Mononuclear cell (primary cell): ENCODE data around the gene SOCS3. TPM values are rescaled to one million over a fixed set of nuclear protein-coding genes. Genes with fewer than 3 reads are reported as not detected.
"Not testable (repeated sequence)": the region's sequence is repeated elsewhere in the genome, so short reads cannot be mapped to it uniquely, and the experiment has no call there.

Experiments
- H3K27me3 ChIP-seq: 2 replicates; pipeline ENCODE4 v1.6.0; 2011; ENCODE audit warnings: low read length, control low read depth; ENCODE audit not compliant: insufficient read depth
- H3K4me1 ChIP-seq: 2 replicates; pipeline ENCODE4 v1.5.1; 2011; ENCODE audit warnings: mild to moderate bottlenecking, low read length, control low read depth; ENCODE audit not compliant: insufficient read depth
- H3K4me3 ChIP-seq: 2 replicates; pipeline ENCODE4 v1.5.1; 2011; ENCODE audit warnings: mild to moderate bottlenecking, low read length, moderate library complexity
- H3K9me3 ChIP-seq: 2 replicates; pipeline ENCODE4 v1.5.1; 2011; ENCODE audit warnings: low read depth, mild to moderate bottlenecking, control low read depth, low read length
- total RNA-seq: library from RNA; depleted of rRNA; stranded (reverse); fragments of >200 nt; gene quantifications from one replicate; pipeline ENCODE4 v1.2.3, GENCODE V29; 2012

The SOCS3 gene
- total RNA-seq, 1 donor, result 503 TPM

DNA sequence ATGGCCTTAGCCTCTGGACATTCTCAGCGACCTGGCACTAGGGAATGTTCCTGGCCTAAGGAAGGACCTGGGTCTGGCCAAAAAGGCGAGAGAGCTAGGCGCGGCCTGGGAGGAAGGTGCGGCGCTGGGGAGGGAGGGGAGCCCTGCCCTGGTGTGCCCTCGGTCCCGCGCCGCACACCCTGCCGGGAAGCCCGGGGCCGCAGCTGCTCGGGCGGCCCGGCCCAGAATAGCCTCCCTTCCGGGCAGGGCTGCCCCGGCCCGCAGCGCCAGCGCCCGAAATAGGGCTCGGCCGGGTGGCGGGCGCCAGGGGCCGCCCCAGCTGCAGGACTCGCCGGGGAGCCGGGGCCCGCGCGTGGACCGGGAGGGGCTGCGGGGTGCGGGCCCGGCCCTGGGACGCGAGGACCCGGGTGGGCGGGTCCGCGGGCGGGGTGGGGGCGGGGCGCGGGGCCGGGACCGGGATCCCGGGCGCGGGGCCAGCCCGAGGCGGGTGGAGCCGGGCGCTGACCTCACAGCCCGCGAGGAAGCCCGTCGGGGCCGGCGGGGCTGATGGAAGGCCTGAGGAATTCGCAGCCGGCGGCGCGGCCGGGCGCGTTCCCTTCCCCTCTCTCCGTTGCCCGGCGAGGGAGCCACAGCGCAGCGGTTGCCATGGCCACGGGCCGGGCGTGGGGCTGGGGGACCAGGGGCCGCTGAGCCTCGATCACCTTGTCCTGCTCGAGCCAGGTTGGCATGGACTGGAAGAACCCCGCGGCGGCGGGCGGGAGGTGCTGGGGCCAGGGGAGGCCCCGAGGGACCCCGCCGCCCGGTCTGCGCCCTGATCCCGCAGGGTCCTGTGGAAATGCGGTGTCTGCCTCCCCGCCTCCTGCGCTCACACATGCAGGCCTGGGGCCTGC lies 18.1 kb downstream of the SOCS3 start:
- H3K4me3 ChIP-seq, result peak overlapping the region; percentile 19
- H3K27me3 ChIP-seq, result no peaks in the 10 kb centered on the region
- H3K4me1 ChIP-seq, result peaks cover 90% of the 10 kb centered on the region
- H3K9me3 ChIP-seq, result no peaks in the 10 kb centered on the region

DNA sequence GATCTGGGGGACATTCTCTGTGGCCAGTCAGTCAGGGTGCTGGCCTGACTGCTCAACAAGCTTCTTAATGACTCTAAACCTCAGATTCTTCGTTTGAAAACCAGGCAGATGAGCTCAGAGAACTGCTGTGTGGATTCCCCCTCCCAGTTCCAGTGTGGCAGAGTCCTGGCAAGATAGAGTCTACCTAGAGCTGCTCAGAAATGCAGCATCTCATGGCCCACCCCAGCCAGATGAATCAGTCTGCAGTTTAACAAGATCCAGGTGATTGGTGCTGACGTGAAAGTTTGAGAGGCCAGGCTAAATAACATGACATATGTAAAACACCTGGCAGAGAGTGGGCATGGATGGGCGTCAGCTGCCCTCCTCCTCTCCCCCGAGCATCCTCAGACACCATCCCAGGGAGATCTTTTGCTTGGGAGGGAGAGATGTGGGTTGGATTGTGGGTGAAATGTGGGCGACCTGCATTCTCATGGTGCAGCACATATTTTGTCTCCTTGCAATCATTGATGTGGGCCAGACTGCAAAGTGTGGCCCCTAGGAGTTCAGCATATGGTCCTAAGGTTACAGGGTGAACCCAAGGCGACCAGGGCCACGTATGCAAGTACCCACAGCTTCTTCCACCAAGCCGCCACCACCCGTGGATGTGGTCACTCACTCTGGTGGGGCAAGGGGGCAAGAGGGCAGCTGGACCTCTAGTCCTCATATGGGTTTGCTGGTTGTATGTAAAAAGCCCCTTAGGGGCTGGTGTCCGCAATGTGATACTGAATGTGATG lies 19.5 kb downstream of the SOCS3 start:
- Histone ChIP-seq H3K4me3 (no peak overlapping the region), H3K9me3 (no peaks in the 10 kb centered on the region), H3K4me1 (peaks cover 88% of the 10 kb centered on the region), H3K27me3 (no peaks in the 10 kb centered on the region)

DNA sequence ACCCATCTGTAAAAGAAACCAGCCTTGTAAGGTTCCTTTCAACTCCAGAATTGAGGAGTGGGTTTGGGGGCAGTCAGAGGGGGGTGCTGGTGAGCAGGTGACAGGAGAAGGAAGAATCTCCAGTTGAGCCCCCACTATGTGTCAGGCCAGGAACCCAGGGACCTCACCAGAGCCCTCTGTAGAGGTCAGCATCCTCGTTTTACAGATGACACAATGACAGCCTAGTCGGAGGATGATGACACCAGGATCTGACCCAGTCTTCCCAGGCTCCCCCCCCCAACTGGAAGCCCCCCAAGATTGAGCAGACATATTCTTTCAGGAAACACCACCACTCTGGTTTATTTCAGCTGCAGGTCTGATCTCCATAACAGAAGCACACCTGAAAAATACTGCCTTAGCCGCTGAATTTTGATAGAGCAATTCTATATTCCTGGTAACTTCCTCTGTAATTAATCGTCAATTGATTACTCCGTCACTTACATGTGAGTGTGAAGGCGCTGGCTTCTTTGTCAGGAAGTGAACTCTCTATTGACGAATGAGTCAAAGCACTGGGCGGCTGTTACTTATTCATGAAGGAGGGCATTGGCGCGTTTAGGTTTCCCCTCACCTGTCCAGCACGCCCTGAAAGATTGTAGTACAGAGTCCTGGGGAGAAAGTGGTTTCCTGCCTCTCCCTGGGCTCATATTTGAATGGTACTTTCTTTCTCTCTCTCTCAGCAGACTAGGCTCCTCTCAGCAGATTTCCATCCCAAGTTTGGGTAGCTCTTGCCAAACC lies 21.2 kb downstream of the SOCS3 start:
- Histone ChIP-seq H3K4me3 (no peak overlapping the region), H3K4me1 (peaks cover 73% of the 10 kb centered on the region), H3K9me3 (no peaks in the 10 kb centered on the region), H3K27me3 (no peaks in the 10 kb centered on the region)

DNA sequence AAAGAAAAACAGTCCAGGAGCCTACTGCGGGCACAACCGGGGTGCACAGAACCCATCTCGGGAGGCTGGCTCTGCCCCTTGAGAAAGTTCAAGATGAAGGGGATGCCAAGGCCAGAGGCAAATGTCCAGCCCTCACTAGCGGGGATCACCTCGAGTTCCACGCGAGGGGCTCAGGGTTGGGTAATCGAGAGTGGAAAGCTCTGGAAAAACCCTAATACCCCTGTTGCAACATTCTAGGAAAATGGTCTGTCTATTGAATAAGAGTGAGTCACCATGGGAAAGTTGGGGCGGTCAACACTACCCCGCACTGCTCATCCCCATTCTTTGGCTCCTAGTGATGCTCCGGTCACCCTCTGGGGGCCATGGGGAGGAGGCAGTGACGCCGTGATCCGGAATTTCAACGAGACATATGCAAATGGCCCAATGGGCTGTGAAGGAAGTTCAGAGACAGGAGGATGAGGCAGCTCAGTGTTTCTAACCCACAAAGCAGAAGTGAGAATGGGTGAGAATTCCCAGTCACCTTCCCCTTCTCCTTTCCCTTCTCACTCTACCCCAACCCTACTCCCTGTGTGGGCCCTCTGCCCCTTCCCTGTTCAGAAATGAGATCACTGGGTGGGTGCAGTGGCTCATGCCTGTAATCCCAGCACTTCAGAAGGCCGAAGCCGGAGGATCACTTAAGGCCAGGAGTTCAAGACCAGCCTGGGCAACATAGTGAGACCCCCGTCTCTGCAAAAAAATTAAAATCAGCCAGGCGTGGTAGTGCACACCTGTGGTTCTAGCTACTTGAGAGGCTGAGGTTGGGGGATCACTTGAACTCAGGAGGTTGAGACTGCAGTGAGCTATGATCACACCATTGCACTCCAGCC lies 22.4 kb downstream of the SOCS3 start:
- H3K4me3 ChIP-seq, result no peak overlapping the region
- H3K4me1 ChIP-seq, result peaks cover 70% of the 10 kb centered on the region
- H3K9me3 ChIP-seq, result no peaks in the 10 kb centered on the region
- no peaks in the 10 kb centered on the region for H3K27me3 ChIP-seq

DNA sequence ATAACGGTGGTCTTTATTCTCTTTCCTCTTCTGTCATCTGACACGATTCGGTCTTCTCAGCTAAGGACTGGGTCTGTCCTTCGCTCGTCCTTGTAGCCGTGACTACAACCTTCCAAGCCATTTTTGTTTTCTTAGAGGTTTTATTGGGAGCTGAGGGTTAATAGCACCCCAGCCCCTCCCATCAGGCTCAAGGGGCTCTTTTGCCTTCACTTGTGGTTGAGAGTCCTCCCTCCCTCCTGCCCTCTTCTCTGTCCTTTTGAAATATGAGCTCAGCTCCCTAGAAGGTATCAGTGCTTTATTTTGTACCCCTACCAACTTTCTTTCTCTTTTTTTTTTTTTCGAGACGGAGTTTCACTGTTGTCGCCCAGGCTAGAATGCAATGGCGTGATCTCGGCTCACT lies 24.7 kb downstream of the SOCS3 start:
- no peak overlapping the region for H3K4me3 ChIP-seq
- H3K9me3 ChIP-seq, result no peaks in the 10 kb centered on the region
- peaks cover 61% of the 10 kb centered on the region for H3K4me1 ChIP-seq
- H3K27me3 ChIP-seq, result no peaks in the 10 kb centered on the region

DNA sequence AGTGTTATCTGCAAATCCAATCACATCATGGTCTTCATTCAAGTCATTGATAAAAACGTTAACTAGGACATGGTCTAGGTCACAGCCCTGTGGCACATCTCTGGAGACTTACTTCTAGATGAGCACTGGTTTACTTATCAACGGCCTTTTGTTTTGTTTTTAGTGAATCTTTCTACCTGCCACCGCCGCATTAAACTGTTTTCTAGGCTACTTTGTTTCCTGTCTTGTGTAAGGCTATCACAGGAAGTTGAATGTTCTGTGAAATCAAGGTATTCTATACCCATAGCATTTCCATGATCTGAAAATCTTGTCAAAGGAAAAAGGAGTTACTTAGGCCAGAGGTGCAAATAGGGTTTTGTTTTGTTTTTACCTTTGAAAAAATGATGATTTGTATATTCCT lies 26.9 kb downstream of the SOCS3 start:
- Histone ChIP-seq H3K9me3 (no peaks in the 10 kb centered on the region), H3K27me3 (no peaks in the 10 kb centered on the region), H3K4me1 (peaks cover 56% of the 10 kb centered on the region), H3K4me3 (no peak overlapping the region)

DNA sequence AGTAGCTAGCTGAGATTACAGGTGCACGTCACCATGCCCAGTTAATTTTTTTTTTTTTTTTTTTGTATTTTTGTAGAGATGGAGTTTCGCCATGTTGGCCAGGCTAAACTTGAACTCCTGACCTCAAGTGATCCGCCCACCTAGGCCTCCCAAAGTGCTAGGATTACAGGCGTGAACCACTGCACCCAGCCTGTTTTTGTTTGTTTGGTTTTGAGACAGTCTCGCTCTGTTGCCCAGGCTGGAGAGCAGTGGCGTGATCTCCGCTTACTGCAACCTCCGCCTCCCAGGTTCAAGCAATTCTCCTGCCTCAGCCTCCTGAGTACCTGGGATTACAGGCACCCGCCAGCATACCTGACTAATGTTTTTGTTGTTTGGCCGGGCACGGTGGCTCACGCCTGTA lies 28.5 kb downstream of the SOCS3 start:
- H3K4me1 ChIP-seq, result peaks cover 40% of the 10 kb centered on the region
- not testable (repeated sequence) for H3K4me3 ChIP-seq, H3K9me3 ChIP-seq, H3K27me3 ChIP-seq

DNA sequence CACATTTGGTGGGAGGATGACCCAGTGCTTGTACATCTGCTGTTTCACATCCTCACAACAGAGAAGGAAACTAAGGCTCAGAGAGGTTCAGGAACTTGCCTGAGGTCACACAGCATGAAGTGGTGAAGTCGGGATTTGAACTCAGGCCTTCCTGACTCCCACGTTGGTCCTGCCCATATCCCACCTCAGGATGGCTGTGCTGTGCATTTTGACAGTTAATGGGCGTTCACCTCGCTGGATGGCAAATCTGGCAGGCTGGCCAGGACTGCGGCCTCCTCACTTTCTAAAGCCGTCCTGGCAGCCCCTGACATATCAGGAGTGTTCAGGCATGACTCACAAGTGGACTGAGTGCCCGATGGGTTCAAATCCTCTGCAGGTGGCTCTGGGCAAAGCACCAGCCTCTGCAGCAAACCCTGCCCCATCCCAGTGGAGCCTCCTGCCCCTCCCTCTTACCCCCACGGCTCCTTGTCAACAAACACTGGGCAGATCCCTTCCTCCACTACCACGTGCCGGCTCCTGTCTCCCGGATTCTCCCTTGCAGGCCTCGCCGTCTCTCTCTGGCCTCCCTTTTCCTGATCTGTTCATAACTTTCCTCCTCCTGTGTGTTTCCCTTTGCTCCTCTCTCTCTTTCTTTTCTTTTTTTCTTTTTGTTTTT lies 29.2 kb downstream of the SOCS3 start:
- Histone ChIP-seq H3K9me3 (no peaks in the 10 kb centered on the region), H3K4me1 (peaks cover 41% of the 10 kb centered on the region), H3K27me3 (no peaks in the 10 kb centered on the region), H3K4me3 (no peak overlapping the region)

DNA sequence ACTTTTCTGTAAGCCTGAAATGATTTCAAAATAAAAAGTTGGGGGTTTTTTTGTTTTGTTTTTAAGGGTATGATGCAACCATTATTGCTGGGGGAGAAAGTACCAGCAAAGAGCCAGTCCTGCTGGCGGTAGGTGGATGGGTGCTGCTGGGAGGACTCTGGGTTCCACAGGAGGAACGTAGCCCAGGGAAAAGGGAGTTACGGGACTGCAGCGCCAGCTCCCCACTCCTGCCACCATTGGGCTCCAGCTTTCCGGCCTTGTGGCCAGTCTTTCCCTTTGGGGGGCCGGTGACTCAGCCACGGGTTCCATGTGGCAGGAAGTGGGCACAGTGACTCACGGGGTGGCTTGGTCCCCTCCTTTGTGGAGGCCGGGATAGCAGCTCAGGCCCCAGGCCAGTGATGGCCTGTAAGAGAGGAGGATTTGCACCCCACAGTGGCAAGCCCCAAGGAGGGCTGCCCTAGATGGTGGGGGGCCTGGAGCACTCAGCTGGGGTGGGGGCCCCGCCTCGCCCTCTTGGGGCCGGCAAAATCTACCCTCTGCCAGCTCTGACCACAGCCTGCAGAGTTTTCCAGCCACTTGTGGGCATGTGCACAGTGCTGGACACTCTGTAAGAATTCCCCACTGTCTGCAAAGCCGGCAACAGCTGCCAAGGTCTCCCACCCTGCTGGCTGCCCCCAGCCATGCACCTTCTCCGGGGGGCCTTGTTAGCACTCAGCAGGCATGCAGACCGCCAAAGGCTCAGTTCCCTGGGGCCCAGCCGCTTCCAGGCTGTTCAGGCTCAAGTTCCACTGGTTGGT lies 30.4 kb downstream of the SOCS3 start:
- Histone ChIP-seq H3K4me1 (peaks cover 53% of the 10 kb centered on the region), H3K4me3 (no peak overlapping the region)

DNA sequence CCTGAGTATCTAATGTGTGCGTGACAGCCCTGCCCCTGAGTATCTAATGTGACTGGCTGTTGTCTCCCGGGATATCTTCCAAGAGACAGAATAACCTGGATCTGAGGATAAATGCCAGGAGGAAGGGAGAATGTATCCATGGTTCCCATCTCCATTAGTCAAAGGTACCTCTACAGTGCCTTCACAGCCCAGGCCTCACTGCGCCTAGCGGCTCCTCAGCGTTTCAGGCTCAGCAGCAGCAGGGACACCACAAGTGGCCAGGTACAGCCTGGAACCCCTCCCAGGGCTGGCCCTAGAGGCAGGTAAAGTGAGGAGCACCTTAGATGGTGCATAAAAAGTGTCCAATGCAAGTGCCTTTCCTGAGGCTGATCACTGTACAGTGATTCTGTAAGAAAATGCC lies 32.0 kb downstream of the SOCS3 start:
- Histone ChIP-seq H3K4me3 (no peak overlapping the region), H3K4me1 (peaks cover 57% of the 10 kb centered on the region), H3K9me3 (no peaks in the 10 kb centered on the region), H3K27me3 (no peaks in the 10 kb centered on the region)

More for the DNA sequence above, 30.4 kb downstream of the SOCS3 start:
- Histone ChIP-seq H3K9me3 (no peaks in the 10 kb centered on the region), H3K27me3 (no peaks in the 10 kb centered on the region)

DNA sequence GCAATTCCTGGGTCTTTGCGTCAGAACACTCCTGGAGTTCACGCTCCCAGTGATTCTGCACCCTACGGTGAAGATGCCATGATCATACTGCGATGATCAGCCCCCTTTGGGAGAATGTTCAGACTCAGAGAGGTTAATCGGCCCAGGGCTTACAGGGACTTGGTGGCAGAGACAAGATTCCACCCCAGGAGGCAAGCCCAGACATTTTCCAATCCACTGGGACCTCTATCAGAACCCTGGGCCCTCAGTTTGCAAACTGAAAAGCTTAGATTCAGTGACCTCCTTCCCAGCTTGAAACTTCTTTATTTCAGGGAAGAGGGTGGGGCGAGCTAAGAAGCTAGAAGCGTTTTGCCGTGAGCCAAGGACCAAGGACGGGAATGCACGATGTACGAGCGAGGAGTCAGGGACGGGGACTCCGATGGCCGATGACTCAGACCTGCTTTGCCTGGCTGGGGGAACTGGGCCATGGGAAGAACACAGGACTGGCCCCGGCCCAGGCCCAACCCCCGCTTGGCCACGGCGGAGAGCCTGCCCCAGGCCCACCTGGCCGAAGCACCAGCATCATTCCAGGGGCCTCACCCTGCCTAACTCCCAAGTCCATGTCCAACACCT lies 34.7 kb downstream of the SOCS3 start:
- Histone ChIP-seq H3K9me3 (no peaks in the 10 kb centered on the region), H3K4me3 (no peak overlapping the region), H3K27me3 (no peaks in the 10 kb centered on the region), H3K4me1 (peaks cover 41% of the 10 kb centered on the region)

DNA sequence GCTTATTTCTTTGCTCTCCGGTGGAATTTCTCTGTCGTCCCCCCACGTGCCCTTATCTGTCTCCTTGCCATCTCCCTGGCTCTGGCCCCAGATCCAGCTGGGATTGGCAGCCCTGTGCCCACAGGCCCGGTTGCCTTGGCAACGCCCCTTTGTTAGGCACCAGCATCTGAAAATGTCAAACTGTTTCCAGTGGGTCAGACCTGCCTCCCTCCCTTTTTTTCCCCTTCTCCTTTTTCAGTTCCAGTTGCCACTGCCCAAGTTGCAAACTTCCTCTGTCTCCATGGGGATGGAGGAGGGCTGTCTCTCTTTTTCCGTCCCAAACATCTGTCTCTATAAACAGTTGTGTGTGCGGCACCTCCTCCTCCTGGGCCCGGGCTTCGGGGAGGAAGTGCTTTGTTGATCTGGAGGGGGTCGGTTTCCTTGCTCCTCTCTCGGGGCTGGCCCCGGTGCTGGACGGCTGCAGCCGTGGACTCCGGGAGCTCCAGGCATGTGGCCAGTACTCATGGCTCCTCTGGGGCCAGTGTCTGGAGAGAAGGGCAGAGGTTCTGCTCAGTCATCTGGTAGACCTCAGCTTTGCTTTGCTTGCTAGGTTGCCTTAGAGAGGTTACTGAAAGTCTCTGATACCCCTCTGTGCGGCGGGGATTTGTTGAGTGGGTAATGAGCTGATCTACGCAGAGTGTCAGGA lies 35.3 kb downstream of the SOCS3 start:
- Histone ChIP-seq H3K4me1 (peaks cover 35% of the 10 kb centered on the region), H3K4me3 (no peak overlapping the region), H3K9me3 (no peaks in the 10 kb centered on the region), H3K27me3 (no peaks in the 10 kb centered on the region)
